GM18868 (cell line): ENCODE results near the gene HOXA7.

Experiments
- ATAC-seq: cut with Tn5 transposase; IDR thresholded peaks from one replicate; pipeline ENCODE4 v1.9.1; 2021; ENCODE audit warnings: mild to moderate bottlenecking, moderate library complexity; ENCODE audit not compliant: unreplicated experiment

Gene HOXA7

DNA sequence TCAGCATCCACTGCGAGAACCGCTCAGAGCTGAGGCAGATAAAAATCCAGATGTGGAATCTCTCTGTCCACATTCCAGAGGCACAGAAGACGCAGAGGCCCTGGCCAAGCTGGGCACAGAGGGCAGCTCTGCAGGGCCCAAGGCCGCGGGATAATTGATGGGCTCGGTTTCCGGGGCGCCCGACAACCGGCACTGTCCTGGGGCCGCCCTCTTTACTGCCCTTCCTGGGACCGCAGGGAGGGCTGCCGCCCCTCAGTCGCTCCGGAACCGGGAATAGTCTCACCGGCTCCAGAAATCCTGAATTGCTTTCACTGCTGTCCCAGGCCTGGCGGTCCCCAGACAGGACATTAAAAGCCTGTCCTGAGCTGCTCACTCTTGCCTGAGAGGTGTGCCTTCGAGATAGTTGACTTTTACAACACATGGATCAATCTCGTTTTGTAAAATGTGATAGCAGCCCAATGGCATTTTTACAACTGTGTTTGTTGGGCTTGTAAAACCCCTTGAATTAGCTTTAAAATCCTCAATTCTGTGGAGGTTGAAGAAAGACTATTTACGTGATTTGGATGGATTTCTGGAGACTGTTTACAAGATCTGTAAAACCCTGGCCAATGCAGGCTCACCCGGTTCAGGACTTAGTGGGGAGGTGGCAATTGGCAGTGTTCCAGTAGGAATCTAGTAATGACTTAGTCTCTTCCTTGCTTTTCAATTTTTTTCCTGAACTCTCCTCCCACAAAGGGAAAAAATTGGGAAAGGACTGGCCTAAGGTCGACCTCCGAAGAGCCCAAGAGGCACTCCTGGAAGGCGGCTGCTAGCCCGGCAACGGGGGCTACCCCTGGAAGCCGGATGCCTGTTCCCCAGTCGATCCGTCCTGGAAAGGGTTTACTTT lies 7.5 kb downstream of the HOXA7 start:
- ATAC-seq: no peak

DNA sequence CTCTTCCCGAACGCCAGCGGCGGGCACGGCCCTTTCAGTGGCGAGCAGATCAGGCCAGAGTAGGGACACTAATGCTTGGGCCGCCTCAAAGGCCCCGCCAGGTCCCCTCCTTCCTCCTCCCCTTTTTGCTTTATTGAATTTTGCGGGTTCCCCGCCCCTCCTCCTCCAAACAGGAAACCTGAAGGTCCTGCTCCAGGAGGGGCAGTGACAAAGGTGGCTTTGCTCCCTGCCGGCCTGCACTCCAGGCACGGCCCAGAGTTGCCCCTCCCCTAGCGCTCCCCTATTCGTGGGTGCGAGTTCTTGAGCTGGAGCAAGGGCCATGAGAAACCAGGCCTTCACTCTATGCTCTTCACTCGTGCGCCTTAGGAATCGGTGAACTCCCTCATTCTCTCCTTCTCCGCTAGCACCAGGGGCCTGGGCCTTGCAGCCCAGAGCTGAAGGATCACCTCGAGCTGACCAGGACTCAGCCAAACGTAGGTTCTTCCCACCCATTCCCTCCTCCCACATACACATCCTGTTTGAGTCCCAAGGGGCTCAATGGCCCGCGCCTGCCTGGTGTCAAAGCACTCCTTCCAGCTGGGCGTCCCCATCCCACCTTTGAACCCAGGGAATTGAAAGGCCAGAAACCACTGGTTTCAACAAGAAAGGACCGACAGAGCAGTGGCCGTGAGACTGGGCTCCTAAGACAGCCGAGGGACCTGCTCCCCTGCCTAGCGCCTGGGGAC lies 8.3 kb downstream of the HOXA7 start:
- no peak for ATAC-seq

DNA sequence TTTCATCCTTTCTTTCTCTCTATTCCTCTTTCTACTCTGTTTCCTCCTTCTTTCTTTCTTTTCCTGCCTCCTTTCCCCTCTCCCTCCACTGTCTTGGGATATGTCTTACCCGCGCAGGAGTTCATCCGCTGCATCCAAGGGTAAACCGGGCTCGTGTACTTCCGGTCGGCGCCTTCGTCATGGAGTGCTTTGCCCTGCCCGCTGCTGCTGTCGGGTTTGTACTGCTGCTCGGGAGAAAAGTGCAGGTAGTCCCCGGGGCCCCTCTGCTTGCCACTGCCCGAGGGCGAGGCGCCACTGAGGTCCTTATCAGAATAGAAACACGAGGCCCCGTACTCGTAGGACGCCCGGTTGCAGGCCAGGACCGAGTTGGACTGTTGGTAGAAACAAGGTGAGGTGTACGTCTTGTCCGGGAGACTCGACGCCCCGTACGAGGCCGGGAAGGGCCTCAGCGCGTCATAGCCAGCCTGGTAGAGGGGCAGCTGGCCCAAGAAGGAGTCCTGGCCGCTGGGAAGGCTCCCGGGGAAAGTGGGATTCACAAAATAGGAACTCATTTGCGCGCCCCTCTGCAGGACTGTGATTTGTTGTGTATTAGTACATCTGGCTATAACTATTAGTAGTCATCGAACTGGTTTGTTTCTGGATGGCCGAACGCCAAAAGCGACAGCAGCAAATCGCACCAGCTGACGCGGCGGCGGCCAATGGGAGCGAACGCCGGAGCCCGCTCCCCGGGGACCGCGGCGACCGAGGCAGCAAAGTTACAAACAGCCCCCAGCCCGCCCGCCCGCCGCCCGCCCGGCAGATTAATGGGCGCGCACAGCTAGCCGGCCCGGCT lies 9.1 kb downstream of the HOXA7 start, which contains the start of gene HOXA6:
Gene HOXA6 (minus strand): TSS at position 576 of the 832 bp plus-strand sequence. CDS start 25 bp downstream, at position 551.
- no peak for ATAC-seq

DNA sequence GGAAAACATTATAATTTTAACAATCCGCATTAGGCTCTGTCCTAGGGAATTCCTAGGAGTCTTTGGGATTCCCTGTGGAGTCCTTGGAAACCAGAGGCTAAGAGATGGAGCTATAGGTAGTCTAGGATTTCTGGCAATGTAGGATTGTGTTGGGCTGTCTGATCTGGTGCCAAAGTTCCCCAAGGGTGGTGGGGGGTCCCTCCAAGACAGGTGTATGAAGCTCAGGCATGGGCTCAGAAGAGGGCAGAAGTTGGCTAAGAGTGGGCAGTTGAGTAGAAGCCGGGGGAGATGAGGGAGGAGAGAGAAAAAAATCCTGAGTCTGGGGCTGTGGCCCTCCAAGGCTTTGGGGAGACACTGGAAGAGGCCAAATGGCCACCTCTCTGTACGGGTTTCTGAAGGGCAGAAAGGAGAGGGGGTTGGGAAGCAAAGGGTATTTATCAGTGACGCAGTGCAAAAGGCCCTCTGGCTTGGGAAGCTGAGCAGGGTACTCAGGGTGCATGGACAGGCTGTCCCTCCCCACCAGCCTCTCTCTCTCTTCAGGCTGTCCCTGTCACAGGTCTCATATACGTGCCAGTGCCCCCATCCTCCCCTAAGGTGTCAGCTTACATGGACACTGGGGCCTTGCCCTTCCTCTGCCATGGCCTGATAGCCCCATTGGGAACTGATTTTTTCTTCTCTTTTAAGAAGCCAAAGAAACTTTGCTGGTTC lies 9.8 kb downstream of the HOXA7 start:
- no peak for ATAC-seq

DNA sequence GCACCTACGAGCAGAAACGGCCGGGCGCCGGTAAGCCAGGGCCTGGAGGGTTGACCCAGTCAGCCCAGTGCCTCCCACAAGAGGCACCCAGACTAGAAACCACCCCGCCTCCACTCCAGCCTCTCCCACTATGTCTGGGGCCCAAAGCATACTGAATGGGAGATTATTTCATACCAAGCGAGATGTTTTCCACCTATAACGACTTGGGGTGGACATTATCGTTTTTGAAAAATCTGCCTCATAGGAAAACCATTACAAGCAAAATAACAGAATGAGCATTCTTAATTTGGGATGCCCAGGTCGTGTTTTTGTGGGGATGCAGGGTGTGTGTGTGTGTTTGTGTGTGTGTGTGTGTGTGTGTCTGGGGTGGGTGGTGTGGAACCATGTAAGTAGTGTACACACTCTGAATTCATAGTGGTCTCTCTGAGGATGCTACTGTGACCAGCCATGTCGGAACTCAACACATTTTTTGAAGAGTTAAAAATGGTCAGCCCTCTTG lies 10.5 kb downstream of the HOXA7 start:
- no peak for ATAC-seq

DNA sequence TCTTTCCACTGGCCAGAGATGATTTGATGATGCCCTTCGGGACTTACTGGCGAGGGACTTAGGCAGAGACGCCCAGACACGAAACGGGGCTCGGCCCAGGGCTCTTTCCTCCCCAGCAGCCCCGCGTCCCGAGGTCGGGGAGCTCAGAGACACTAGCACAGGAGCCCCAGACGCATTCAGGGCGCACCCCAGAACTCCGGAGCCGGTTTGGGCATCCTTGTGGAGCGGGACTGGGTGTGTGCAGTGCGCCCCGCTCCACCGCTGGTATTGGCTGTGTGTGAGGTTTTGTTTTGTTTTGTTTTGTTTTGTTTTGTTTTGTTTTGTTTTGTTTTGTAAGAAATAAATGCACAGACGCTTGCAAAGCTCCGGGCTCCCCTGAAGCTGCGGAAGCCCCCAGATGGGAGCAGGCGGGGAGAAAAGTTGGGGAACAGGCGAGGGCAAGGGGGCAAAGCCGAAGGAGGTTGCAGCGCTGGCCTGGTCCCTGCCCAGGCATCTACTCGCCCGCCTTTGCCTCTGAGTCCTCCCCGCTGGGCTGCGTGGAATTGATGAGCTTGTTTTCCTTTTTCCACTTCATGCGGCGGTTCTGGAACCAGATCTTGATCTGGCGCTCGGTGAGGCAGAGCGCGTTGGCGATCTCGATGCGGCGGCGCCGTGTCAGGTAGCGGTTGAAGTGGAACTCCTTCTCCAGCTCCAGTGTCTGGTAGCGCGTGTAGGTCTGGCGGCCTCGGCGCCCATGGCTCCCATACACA lies 11.1 kb downstream of the HOXA7 start:
- ATAC-seq: no peak

DNA sequence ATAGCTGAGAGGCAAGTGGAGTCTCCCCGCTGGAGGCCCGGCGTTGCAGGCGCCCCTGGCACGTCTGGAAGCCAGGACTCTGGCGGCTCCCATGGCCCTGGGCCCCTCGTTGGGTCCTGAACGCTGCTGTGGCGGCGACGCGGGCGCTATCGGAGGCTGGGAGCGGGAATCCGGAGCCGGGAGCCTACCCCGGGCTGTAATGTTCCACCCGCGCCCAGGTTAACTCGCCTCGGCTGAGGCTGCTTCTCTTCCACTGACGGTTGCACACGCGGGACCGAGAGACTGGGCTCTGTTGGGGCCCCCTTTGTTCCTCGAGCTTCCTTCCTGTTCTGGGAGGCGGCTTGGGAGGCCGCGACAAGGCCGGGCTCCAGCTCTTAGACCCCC lies 11.7 kb downstream of the HOXA7 start:
- ATAC-seq: no peak

DNA sequence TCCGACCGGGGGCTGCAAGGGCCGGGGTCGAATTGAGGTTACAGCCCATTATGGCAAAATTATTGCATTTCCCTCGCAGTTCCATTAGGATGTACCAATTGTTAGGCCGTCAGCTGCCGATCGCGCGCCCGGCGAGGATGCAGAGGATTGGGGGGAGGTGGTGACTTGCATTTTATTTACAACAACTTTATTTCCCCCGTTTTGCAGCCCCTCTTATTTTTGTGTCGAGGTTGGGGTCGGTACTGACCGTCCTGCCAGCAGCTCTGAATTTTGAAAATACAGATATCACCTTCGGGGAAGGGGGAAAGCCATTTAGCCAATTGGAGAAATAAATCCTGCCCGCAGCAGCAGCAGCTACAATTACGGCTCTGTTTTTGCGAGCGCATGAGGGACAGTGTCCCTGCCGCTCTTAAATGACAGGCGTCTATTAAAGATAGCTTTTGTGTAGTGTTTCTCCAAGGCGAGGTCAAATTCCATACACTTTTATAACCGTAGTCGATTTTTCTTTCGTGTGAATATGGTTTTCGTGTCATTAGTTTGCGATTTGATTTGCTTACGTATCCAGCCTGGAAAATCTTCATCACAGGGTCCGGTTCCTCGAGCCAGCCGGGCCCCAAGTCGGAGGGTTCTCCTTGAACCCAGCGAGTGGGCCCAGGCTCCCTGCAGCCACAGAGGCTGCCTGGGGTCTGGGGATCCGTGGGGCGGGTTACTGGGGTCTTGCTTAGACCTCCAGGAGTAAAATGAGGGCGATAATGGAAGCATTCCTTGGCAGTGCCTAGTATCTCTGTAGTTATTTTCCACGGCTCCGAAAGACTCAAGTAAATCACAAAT lies 12.3 kb downstream of the HOXA7 start:
- ATAC-seq: no peak

DNA sequence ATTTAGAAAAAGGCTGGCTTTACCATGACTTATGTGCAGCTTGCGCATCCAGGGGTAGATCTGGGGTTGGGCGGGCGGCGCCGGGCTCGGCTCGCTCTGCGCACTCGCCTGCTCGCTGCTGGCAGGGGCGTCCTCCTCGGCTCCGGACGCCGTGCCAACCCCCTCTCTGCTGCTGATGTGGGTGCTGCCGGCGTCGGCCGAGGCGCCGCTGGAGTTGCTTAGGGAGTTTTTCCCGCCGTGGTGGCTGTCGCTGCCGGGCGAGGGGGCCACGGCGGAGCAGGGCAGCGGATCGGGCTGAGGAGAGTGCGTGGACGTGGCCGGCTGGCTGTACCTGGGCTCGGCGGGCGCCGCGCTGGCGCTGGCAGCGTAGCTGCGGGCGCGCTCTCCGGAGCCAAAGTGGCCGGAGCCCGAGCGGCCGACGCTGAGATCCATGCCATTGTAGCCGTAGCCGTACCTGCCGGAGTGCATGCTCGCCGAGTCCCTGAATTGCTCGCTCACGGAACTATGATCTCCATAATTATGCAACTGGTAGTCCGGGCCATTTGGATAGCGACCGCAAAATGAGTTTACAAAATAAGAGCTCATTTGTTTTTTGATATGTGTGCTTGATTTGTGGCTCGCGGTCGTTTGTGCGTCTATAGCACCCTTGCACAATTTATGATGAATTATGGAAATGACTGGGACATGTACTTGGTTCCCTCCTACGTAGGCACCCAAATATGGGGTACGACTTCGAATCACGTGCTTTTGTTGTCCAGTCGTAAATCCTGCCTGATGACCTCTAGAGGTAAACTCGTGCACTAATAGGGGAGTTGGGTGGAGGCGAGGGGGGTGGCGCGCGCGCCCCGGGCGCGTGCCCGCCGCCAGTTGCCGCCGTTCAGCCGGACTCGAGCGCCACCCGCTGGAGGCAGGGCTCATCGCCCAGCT lies 13.2 kb downstream of the HOXA7 start, which contains the start of gene HOXA5:
Gene HOXA5 (minus strand): TSS at position 659 of the 927 bp plus-strand sequence. CDS start 74 bp downstream, at position 585.
- ATAC-seq: no peak

DNA sequence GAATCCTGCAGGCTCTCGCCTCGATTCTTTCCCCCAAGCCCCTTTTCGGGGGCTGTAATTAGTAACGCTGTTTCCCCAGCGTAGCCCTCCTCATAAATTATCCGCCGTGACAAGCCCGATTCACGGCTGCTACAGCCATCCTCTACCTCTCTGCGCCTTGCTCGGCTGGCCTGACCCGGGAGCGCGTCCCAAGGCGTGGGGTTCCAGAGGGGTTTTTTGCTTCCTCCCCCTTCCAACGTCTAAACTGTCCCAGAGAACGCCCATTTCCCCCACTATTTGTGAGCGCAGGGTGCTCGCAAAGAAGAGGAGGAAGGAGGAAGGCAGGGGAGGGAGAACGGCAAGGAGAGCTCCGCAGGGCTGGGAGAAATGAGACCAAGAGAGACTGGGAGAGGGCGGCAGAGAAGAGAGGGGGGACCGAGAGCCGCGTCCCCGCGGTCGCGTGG lies 13.9 kb downstream of the HOXA7 start:
- ATAC-seq: no peak

DNA sequence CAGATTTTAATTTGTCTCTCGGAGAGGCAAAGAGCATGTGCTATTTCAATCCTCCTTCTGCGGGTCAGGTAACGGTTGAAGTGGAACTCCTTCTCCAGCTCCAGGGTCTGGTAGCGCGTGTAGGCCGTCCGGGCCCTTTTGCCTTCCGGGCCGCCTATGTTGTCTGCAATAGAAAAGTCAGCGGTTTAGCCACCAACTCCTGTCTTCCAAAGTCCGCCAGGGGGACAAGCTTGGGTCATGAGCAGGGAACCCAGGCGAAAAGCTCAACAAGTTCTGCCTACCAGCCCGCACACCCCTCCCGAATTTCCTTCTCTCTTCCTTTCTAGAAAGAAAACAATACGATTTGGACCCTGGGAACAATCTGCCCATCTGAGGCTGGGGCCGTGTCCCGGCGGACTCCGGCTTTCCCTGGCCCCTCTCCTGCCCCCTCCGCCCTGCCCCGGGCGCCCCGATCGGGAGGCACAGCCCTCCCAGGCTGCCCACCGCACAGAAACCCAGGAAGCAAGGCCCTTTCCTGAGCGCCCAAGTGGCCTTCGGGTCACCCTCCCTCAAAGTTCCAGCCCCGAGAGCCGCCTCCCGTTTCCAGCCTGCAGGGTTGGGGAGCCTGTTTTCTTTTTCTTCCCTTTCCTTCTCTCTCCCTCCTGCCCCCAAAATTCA lies 14.4 kb downstream of the HOXA7 start:
- no peak for ATAC-seq

DNA sequence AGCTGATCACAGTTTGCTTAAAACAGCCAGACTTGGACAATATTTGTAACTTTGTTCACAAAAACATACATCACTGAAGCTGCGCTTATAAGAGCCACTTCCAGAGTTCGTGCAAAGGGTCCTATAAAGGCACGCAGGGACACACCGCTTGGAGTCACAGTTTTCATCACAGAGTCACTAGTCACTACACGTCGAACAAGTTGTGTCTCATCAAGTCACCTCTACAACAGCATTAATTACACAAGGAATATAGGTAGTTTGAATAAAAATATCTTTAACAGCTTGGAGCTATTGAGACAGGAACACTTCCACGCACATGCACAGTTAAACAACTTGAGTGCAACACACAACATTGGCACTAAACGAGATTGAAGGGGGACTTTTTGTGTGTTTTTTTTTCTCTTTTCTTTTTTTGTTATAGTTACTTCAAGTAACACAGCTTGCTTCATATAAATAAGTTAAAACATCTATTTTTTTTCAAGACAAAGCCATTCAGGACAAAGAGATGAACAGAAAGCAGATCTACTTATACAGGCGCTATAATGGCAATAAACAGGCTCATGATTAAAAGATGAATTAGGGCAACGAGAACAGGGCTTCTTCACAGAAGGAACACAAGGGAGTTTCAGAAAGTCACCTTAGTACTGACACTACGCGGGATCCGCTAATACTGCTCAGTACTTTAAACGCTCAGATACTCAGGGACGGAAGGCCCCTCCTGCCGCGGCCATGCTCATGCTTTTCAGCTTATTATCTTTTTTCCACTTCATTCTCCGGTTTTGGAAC lies 15.1 kb downstream of the HOXA7 start:
- no peak for ATAC-seq

DNA sequence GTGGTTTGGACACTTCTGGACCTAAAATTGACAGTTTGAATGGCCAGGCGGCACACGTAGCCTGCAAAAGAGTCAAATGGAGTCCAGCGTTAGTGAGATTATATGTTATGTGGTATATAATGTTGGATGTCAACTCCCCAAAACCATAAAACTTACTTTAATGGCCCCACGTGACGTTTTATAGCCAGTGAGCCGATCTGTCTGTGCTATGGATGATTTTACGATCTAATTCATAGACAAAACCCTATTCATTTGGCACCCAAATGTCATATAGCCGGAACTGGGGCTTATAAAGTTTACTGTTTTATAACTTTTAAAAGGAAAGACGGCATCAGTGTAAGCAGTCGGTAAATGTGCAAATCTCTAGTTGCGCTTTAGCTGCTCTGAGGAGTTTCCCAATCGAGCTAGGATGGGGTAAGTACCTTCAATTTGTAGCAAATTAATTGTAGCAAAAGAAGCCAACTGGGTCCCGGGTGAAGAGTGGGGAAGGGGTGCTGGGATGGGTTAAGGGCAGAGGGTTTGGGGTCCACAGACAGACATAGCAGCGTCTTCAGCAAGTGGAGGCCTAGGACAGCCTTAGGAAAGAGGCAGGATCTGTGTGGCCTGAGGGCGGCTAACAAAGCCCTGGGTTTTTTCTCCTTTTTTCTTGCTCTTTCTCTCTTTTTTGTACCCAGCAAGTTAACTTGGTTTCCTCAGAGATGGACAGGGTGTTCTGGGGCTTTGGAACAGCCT lies 16.2 kb downstream of the HOXA7 start:
- ATAC-seq: no peak

DNA sequence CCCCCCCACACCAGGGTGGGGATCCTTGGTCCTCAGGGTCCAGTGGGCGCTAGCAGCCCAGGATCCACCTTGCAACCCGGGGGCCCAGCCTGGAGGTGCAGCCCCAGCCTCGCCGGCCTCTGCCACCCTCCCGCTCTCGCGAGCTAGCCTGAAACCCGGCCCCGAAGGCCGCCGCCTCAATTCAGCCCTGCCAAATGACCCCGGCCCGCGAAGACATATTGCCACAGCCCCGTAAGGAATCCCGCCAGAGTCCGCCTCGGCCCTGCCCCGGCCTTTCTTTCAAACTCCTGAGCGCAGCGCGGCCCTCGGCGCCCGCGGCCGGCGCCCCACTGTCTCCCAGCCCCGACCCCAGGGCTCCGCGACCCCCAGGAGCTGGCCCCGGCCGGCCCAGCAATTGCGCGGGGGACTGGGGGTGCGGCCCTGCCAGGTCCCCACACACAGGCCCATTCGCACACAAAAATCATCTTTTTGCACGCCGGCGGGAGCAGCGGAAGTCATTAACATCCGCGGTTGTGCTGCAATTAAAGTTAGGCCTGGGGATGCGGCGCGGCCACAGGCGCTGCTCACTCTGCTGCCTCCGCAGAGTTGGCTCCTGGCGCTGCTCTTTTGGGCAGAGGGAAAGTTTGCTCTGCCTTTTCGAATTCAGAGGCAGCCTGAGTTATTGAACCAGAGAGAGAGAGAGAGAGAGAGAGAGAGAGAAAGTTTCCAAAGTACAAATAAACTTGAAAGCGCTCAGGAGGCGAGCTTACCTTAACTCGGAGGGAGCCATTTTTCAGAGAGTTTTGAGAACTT lies 16.9 kb downstream of the HOXA7 start:
- ATAC-seq: no peak

DNA sequence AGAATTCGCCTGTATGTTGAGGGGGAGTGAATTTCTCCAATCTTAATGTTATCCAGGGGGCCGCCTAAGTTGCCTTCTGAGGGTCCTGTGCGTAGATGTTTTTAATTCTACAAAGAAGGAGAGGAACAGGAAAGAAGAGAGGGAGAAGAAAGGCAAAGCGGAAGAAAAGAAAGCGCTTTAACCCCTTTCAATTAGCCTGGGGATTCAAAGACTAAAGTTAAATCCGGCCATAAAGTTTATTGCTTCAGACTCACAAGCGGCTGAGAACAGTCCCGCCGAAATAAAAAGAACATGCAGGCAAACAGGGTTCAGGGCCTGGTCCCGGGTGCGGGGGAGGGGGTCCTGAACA lies 17.5 kb downstream of the HOXA7 start:
- ATAC-seq: no peak
